HG03521 (cell line): Measurements from ENCODE around the gene TRIM31.
"Not testable (repeated sequence)": the region's sequence is repeated elsewhere in the genome, so short reads cannot be mapped to it uniquely, and the experiment has no call there.

ENCODE experiments used
- ATAC-seq: cut with Tn5 transposase; IDR thresholded peaks from one replicate; pipeline ENCODE4 v1.9.1; 2021; ENCODE audit warnings: mild to moderate bottlenecking, moderate library complexity; ENCODE audit not compliant: unreplicated experiment

The TRIM31 gene

DNA sequence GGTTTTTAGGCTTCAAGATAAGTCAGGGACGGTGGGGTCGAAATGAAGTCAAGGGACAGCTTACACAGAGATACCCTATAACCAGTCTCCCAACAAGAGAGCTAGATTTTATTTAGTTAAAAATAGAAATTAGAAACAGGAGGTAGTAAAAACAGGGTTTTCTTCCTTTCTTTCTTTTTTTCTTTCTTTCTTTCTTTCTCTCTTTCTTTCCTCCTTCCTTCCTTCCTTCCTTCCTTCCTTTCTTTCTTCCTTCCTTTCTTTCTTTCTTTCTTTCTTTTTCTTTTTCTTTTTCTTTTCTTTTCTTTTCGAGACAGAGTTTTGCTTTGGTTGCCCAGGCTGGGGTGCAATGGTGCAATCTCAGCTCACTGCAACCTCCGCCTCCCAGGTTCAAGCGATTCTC, 5.8 kb upstream of the TRIM31 start:
- ATAC-seq = not testable (repeated sequence)

DNA sequence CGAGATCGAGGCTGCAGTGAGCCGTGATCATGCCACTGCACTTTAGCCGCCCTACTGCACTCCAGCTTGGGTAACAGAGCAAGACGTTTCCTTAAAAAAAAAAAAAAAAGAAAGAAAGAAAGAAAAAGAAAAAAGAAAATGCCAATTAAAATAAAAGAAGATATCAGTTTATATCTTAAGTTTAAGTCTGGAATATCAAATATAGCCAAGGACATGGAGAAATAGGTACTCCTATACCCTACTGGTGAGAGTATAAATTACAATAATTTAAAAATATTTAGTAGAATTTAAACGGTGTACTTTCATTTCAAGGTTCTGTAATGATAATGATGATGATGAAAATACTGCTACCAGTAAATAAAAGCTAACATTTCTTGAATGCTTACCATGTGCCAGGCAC, 3.8 kb upstream of the TRIM31 start:
- ATAC-seq = no peak

DNA sequence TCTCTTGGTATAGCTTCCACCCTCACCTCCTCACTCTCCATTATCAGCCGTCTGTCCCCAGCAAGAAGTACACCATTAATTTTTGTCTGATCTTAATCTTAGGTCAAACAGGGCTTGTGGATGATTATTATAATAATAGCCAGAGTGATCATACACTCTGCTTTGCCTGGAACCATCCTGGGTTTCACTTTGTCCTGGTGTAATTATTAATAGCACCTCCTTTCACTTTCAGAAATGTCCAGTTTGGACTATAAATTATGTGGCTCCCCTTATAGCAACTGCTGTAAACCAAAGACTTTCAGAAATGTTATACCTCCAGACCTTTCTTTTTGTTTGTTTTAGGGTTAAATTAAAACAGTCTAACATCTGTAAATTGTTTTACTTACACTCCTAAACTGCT, 951 bp upstream of the TRIM31 start:
- no peak for ATAC-seq

DNA sequence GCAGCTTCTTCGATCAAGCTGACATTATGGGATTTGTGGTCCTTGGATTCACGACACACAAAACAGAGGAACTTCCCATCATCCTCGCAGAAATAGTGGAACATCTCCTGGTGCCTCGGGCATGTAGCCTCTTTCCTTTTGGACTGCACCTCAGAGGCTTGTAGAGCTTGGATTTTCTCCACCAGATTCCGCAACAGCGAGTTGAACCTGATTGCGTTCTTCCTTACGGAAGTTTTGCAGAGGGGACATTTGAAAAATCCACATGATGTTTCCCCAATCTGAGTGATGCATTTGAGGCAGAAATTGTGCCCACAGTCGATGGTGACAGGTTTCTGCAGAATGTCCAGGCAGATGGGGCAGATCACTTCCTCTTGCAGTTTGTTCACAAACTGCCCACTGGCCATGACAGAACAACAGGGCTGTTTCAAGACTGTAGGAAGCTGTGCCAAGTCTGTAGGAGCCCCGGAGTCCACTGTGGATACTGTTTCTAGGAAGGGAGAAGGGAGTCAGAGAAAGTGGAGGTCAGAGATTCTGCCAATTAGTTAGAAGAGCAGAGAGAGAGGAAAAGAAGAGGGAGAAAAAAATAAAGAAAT, 392 bp downstream of the TRIM31 start:
- no peak for ATAC-seq

DNA sequence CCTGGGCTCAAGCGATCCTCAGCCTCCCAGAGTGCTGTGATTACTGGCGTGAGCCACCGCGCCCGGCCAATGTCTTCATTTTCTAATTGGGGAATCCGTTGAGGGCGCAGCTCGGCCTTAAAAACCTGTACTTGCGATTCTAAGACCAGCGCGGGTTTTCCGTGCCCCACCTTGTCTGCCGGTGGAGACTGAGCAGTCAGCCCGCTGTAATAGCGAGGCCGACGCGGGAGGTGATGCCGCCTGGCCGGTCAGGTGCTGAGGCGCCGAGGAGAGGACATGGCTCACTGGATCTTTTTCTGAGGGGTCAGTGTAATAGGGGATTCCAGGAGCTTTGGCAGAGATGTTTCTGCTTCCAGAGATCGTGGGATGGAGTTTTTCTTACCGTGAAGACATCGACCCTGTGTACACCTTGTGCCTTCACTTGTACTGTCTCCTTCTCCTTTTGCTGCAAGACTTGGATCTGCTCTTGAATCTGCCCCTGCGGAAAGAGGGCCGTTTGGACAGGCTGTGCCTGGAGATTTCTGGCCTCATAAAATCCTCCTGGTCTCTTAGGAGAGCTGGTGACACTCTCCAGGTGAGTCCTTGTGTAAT, 1.5 kb downstream of the TRIM31 start:
- no peak for ATAC-seq

DNA sequence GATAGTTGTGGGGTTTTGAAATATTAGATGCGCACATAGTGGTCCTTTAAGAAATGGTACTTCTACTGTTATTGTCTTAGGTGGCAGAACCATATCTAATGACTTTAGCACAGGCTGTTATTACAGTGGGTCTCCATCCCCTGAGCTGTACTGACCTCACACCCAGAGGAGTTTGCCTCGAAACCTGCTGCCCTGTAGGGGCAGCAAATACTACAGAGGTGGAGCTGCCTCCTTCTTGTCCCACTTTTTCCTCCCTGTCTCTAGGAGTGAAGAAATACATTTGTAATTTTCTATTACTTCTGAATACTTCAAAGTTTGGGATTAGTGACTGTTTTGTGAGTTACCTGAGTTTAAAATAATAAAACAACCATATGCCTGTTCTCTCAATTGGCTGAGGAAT, 8.2 kb downstream of the TRIM31 start:
- ATAC-seq = no peak

DNA sequence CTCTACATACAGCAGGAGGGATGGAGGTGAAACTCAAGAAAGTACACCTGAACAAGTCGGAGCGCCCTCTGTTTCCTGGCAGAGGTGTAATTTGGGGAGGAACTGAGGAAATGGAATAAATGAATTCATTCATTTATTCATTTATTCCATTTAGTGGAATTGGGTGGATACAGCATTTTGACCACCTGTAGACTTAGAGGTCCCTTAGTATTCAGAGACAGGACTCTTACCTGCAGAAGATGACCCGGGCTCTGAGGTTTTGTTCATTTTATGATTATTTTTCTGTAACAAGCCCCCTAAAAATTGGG, 9.1 kb downstream of the TRIM31 start:
- ATAC-seq = no peak

DNA sequence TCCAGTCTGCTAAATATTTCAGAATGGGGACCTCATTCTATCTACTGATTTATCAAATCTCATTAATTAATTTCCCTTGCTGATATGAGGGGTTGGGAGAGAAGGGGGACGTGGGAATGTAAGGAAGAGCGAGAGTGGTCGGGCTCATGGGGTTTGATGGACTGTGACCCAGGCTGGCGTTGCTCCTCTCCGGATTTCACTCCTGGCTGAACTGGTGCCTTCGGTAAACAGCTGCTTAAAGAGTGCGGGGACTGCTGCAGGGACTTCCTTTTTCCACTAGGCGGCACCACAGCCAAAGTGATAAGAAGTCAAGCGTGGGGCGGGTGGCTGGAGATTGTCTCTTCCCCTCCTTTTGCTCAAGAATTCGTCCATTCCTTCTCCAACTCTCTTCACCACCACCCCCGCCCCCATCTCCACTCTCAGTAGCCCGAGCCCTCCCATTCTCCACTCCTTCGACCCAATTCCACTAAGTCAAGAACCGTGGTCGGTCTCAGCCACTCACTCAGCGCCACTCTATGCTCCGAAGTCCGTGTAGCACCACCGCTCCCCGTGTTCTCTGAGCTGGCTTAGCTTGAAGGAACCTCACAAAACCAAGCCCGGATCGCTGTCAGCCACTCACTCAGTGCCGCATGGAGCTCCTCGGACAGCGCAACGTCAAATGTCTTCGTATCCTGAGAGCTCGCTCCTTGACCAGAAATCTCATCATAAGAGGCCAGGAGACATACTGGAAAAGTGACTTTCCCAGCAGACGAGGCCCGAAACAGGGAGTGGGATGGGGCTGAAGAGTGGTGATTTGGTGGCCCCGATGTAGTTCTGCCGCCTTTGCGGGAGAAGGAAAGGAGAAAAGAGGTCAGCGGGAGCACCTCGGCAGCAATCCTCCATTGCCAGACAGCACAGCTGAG, 9.7 kb downstream of the TRIM31 start:
- peak; percentile 64 for ATAC-seq

DNA sequence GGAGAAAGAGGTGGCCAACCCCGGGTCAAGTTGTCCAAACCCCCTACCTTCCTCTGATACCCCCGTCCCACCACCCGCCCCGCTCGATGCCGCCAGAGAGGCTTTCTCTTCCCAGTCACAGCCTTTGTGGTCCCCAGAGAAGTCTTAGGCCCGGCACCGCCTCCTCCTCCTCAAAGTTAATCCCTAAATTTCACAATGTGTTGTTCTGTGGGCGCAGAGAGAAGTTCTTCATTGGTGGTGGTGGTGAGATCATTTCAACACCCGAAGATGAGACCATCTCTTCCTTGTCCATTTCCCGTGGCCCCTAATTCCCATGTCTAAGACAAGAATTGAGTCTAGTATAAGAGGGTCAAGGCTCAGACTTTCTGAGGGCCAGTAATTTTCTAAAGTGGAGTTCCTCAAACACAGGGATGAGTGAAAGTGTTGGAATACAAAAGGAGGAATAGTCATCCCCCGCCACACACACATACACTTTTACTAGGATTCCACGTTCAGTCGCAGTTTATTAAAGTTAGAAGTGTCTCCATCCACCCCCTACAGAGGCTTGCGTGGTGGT, 10.4 kb downstream of the TRIM31 start:
- no peak for ATAC-seq

DNA sequence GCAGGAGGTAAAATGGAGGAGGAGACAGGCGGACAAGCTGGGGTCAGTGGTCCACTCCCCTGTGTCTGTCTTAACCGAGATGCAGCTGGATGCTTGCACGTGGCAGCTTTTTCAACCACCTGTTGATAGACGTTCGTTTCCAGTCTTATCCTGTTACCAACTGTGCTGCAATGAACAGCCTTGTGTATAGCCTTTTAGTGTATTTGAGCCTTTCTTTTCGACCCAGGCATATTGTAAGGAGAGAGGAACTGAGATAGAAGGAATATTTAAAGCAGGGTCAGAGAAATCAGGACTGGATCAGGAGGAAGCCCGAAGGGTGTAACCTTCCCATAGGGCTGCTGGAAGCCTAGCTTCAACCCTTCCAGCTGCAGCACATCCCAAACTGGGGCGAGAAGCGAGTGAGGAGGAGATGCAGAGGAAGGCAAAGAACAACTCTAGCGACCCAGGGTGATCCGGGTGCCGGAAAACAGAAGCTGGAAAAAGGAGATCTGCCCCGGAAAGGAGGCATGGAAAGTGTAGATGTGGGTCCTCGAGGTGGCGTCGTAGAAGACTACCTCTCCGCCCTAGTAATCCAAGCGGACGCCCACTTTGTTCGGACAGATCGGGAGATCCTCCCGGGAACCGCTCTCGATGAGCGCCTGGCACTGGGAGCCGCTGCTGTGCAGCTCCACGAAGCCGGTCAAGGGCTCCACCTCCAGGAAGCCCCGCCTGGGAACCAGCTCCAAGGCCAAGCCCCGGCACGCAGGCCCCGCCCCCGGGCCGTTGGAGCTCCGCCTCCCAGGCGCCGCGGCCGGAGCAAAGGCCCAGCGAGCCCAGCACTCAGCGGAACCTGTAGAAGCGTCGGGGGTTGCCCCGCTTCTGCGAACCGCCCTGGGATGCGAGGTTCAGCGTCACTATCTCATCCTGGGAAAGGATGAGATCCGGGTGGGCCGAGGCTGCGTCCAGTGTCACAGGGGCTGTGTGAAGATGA, 11.2 kb downstream of the TRIM31 start:
- peak; percentile 60 for ATAC-seq

DNA sequence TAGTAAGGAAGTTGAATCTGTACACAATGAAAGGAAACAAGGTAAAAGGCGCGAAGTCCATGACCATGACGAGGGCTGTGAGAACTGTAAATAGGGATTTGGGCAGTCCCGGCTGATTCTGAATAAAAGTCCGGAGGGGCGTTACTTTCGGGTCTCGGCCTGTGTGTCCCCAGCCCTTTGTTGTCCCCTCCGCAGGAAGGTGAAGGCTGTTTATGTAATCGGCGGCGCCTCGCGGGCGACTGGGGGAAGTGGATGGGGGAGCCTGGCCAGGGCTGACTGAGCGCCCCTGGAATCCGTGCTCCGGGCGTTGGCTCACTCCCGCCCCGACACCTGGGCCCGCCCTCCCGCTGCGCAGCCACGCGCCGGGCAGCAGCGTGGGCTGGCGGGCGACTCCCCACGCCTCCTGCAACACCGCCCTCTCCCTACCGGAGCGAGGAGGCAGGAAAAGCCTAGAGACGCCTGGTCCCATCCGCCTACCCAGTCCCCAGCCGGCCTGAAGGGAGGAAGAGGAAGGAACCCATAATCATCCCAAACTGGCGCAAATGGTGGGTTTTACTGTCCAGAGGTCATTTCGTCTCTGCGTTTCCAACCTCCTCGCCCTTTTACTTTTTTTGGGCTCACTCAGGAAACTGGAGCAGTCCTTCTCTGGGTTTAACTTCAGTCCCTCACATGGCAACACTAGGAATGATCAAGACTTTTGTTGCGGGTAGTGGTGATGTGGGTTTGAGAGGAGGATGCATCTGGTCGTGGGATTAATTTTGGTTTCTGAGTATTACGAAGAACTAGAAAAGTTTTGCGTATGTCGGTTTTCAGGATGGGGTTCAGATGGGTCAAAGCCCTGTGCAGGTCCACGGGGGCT, 12.1 kb downstream of the TRIM31 start:
- ATAC-seq = no peak

DNA sequence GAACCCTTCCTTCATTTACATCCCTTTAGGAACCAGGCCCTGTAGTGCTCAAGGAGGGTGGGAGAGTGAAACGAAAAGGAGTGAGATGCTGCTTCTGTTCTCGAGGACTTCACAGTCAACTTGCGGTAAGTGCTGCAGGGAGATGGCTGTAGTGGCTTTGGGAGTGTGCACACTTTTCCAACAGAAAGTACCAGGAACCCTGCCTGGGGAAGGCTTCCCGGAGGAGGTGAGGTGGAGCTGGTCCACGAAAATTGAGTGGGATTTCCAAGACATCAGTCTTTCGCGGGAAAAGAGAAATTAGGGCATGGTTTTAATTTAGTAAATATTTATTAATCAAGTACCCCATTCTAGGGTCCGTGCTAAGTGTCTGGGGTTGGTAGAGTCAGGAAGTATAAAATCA, 12.7 kb downstream of the TRIM31 start:
- ATAC-seq = no peak

DNA sequence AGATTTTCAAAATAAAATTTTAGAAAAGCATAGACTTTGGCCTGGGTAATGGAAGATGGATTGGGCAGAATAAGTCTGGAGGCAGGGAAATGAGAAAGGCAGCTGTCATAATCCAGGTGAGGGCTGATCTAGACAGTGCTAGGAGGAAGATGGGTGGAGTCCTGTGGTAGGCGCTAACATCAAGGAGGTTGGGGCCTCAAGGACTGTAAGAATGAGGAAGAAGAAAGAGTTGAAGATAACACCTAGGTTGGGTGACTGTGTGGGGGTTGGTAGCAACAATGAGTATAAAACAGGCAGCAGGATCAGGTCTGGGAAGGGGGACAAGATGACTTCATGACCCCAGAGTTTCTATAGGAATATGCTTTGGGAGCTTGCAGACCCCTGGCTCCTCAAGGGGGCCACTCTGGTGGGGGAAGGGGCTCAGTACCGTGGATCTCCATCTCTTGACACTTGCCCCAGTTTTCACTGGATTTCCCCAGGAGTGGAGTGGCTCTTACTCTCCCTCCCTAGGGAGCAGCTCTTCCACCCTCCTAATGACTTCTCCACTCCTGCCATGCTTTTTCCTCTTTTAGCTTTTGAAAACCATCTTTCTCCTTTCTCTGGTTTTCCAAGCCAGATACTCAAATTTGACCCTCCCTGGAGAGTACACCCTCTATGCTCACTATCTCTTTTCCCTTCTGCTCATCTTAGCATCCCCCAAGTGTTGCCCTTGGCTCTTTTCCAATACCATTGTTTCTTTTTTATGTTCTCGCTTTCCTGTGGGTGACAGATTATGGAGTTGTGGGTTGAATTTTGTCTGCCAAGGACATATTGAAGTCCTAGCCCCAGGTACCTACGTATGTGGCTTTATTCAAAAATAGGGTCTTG, 14.8 kb downstream of the TRIM31 start:
- ATAC-seq = no peak

DNA sequence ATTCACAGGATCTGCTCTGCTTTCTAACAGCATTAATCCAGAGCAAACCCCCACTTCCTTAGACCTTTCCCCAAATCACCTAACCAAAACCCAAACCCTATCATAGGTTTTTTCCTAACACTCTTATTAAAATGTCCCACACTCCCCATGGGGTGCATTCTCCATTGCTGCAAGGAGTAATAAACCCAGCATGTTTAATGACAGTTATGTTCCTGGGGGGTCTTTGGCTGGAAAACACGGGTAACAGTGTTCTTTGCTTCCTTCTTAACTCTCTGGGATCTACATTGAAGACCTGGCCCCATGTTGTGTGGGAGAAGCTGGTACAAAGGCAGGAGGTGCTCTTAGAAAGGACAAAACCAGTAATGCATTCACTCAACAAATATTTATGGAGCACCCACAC, 16.1 kb downstream of the TRIM31 start:
- ATAC-seq = no peak

DNA sequence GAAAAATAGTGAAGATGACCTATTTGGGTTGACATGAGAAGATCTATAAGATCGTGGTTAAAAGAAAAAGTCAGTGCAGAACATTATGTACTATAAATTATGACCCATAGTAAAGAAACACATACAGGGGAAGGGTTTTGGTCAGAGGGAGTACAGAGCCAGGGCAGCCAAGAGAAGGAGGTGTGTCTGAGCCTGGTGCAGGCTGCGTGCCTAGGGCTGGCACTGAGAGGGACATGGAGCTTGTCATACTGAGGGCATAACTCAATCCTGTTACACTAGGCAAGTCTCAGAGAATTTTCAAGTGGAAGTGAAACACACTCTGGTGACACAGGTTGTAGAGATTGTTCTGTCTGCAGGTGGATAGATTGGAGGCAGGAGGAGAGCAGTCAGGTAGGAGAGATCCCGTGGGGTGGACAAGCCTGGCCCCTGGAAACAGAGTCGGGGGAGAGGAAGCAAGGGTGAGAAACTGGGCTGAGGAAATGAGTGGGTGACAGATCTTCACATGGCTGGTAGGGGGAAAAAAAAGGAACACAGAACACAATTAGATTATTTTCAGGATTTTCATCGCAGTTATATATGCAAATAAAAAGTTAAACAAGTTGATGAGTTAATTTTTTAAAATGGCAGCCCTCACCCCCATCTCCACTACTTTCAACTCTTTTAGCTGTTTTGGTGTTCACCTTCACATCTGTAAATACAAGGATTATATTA, 18.8 kb downstream of the TRIM31 start:
- ATAC-seq = no peak

DNA sequence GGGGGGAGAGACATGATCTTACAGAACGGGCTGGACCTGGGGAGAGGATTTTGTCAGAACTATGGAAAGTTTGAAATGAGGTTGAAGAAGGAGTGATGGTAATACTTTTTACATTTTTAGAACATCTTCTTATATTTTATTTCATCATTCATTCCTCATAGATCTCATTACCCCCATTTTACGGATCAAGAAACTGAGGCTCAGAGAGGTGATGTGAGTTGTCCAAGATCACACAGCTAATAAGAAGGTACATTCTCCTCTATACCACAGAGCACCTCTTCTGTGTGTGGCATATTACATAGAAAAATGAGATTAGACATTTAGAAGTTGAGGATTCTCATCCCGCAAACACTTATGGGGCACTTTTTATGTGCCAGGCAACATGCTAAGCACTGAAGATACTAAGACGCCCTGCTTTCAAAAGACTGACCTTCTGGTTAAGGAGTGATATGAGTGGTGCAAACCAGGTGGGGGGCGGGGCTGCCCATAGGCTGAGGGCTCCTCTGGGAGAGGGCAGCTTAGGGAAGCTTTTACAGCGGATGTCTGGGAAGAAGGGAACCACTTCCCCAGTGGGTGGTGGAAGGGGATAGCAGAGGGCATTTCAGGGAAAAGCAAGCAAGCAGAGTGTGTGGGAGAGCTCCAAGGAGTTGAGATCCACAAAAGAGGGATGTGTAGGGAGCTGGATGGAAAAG, 19.9 kb downstream of the TRIM31 start:
- ATAC-seq = no peak

DNA sequence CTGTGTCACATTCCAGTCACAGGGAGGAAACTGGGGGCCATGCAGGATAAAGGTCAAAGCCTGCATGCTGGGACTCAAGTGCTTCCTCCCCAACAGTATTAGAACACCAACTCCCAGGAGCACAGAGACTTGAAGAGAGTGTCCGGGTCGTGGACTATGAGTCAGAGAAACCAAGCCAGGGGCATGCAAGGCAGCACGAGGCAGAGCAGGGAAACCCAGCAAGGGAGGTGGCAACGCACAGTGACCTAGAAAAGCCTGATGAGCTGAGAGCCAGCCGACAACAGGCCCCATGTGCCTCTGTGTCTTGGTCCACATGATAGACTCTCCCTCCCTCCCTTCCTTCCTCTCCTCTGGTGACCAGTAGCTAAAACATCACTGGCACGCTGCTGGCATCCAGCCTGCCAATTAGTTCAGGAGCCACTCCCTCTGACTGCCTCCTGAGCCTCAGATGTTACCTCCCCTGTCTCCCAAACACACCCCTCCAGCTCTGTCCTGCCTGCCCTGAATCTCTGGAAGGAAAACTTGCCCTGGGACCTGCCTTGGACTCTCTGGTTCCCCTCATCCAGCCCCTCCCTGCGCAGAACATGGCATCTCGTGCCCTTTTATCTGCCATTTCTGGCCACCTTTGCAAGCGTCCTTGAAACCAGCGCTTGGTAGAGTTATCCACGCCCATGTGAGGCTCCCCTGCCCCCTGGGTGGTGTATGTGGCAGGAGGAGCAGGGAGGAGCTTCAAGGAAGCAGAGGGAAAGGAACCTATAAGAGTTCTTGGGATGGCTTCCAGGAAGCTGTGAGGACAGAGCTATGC, 21.1 kb downstream of the TRIM31 start:
- no peak for ATAC-seq
